Measurements from ENCODE around the gene SERPINB6. TPM values are rescaled to one million over a fixed set of nuclear protein-coding genes. Genes with fewer than 3 reads are reported as not detected.

The SERPINB6 gene
- total and polyA plus RNA-seq, 9 of the 15 experiments (the other 6 are each of a cell fraction or from before 2014, with no cell fraction given), result 86.6 to 211 (median 143) TPM

GRCh38 chr6:2999618-3000557 lies 28.5 kb upstream of the SERPINB6 start, which contains the start of gene NQO2 (continued):
- no peak; the same call in 1 of the 2 replicates for TF ChIP-seq HDAC6 (IDR thresholded peaks at IDR 0.05; ENCODE audit: low read depth, low read length)
- TF ChIP-seq DLX4 (CRISPR knock-in tag; IDR thresholded peaks at IDR 0.05), result no peak
- TF ChIP-seq USF2 (CRISPR knock-in tag; IDR thresholded peaks at IDR 0.05), result no peak
- TF ChIP-seq ZBTB5 (IDR thresholded peaks at IDR 0.05), result no peak
- no peak for TF ChIP-seq ELK1 (CRISPR knock-in tag; IDR thresholded peaks at IDR 0.05)
- no peak for TF ChIP-seq KLF6 (CRISPR knock-in tag; IDR thresholded peaks at IDR 0.05; ENCODE audit: borderline replicate concordance)
- TF ChIP-seq HDGF (IDR thresholded peaks at IDR 0.05), result no peak
- peak; percentile 19; the same call in 1 of the 2 replicates for TF ChIP-seq ZNF583 (CRISPR knock-in tag; IDR thresholded peaks at IDR 0.05)
- peak in 1 of 3 experiments; percentile 76; a peak in 2 of 6 replicates for TF ChIP-seq ZBTB11 (CRISPR knock-in tag; IDR thresholded peaks at IDR 0.05)
- TF ChIP-seq STAG1 (CRISPR knock-in tag; IDR thresholded peaks at IDR 0.05; ENCODE audit: borderline replicate concordance), result peak; percentile 37; the same call in 1 of the 2 replicates
- TF ChIP-seq ZNF75A (CRISPR knock-in tag; IDR thresholded peaks at IDR 0.05), result no peak
- TF ChIP-seq ZFP30 (CRISPR knock-in tag; IDR thresholded peaks at IDR 0.05; ENCODE audit: borderline replicate concordance), result no peak
- no peak for TF ChIP-seq HOMEZ (CRISPR knock-in tag; IDR thresholded peaks at IDR 0.05)
- no peak for TF ChIP-seq THRB (CRISPR knock-in tag; conservative IDR thresholded peaks at IDR 0.05)

Measured in K562 (cell line).